Upper lobe of left lung (tissue), 4 donors: ENCODE measurements around the gene KCNJ14.

Experiments
- CTCF ChIP-seq, 6 experiments: fragments of 450-650 bp in 4 of 6; fragments of 200-600 bp in 2 of 6; sonication (generic) in 2 of 6; IDR thresholded peaks; one replicate each; pipeline ENCODE4 v1.5.1; 2016 to 2019; ENCODE audit warnings: antibody characterized with exemption in 6 of 6
- EP300 ChIP-seq, 4 donors: sonication (generic); formaldehyde crosslinking; IDR thresholded peaks; one replicate each; pipeline ENCODE4 v1.5.1; 2017; ENCODE audit warnings: antibody characterized with exemption in 4 of 4, control low read depth in 2 of 4
- POLR2A ChIP-seq, 4 donors: fragments of 450-650 bp; IDR thresholded peaks; one replicate each; pipeline ENCODE4 v1.5.1; 2016 to 2017; ENCODE audit warnings: antibody characterized with exemption in 4 of 4, mild to moderate bottlenecking in 2 of 4
- POLR2AphosphoS5 ChIP-seq, 2 donors: sonication (generic); formaldehyde crosslinking; IDR thresholded peaks; one replicate each; pipeline ENCODE4 v1.5.1; 2017; ENCODE audit warnings: antibody characterized with exemption in 2 of 2

GRCh38 chr19:48433337-48433736, 22.0 kb upstream of the KCNJ14 start:
- no peak for TF ChIP-seq CTCF (IDR thresholded peaks at IDR 0.05)
- no peak for TF ChIP-seq POLR2AphosphoS5 (IDR thresholded peaks at IDR 0.05)
- no peak for TF ChIP-seq POLR2A (IDR thresholded peaks at IDR 0.05)
- TF ChIP-seq EP300 (IDR thresholded peaks at IDR 0.05): no peak
